GM23338 (cell line): ENCODE results near the gene LAPTM4A.

Experiments used
- ETS1 ChIP-seq: IDR thresholded peaks from 2 replicates; pipeline ENCODE4 v1.6.1; 2016; ENCODE audit warnings: antibody characterized with exemption
- EZH2 ChIP-seq: fragments of 200-600 bp; sonication (generic); IDR thresholded peaks from one replicate; pipeline ENCODE4 v1.8.0; 2017; ENCODE audit warnings: antibody characterized with exemption, mild to moderate bottlenecking, low read depth; ENCODE audit not compliant: unreplicated experiment
- EZH2phosphoT487 ChIP-seq: fragments of 200-600 bp; sonication (generic); IDR thresholded peaks from one replicate; pipeline ENCODE4 v1.8.1; 2018; ENCODE audit warnings: antibody characterized with exemption; ENCODE audit not compliant: unreplicated experiment
- NANOG ChIP-seq: IDR thresholded peaks from 2 replicates; pipeline ENCODE4 v1.6.1; 2016; ENCODE audit warnings: antibody characterized with exemption, borderline replicate concordance
- POLR2AphosphoS5 ChIP-seq: IDR thresholded peaks from 2 replicates; pipeline ENCODE4 v1.6.1; 2016; ENCODE audit warnings: antibody characterized with exemption, low read depth
- REST ChIP-seq: IDR thresholded peaks from one replicate; pipeline ENCODE4 v1.6.1; 2018; ENCODE audit warnings: antibody characterized with exemption; ENCODE audit not compliant: unreplicated experiment
- ZNF331 ChIP-seq: fragments of 250-450 bp; sonication (Bioruptor Pico); IDR thresholded peaks from 2 replicates; pipeline ENCODE4 v1.5.0; 2020; ENCODE audit warnings: low read depth, mild to moderate bottlenecking, moderate library complexity
- TF ChIP-seq, protein P1 (sequence below), 2 experiments: fragments of 200-600 bp in 1 of 2; sonication (generic) in 1 of 2; conservative IDR thresholded peaks; 2 replicates each; pipeline versions ENCODE4 v1.5.1 to v1.6.1; 2016 to 2017; ENCODE audit warnings: antibody characterized with exemption in 2 of 2, low read depth in 2 of 2, mild to moderate bottlenecking in 2 of 2, moderate library complexity in 1 of 2

GRCh38 chr2:20089715-20090464, 38.5 kb upstream of the LAPTM4A start:
- TF ChIP-seq REST, result no peak
- TF ChIP-seq, protein P1, sequence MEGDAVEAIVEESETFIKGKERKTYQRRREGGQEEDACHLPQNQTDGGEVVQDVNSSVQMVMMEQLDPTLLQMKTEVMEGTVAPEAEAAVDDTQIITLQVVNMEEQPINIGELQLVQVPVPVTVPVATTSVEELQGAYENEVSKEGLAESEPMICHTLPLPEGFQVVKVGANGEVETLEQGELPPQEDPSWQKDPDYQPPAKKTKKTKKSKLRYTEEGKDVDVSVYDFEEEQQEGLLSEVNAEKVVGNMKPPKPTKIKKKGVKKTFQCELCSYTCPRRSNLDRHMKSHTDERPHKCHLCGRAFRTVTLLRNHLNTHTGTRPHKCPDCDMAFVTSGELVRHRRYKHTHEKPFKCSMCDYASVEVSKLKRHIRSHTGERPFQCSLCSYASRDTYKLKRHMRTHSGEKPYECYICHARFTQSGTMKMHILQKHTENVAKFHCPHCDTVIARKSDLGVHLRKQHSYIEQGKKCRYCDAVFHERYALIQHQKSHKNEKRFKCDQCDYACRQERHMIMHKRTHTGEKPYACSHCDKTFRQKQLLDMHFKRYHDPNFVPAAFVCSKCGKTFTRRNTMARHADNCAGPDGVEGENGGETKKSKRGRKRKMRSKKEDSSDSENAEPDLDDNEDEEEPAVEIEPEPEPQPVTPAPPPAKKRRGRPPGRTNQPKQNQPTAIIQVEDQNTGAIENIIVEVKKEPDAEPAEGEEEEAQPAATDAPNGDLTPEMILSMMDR (conservative IDR thresholded peaks at IDR 0.05; ENCODE audit: low read depth in 2 of 2), result no peak
- TF ChIP-seq NANOG, result no peak
- no peak for TF ChIP-seq ETS1
- TF ChIP-seq EZH2, result no peak
- no peak for TF ChIP-seq EZH2phosphoT487
- no peak for TF ChIP-seq POLR2AphosphoS5
- no peak for TF ChIP-seq ZNF331 (CRISPR knock-in tag)
